Nephron progenitor cell (in vitro differentiated cells): ENCODE results near the gene HNRNPC.
"Not testable (repeated sequence)": the region's sequence is repeated elsewhere in the genome, so short reads cannot be mapped to it uniquely, and the experiment has no call there.

Source experiments
- DNase-seq: peaks from one replicate; pipeline ENCODE4 v3.0.0; 2021
- H3K27ac Mint-ChIP-seq: 2 replicates; pipeline ENCODE4 v1.8.0; 2021; ENCODE audit warnings: mild to moderate bottlenecking, moderate library complexity, mixed read lengths
- H3K27me3 Mint-ChIP-seq: 2 replicates; pipeline ENCODE4 v1.8.0; 2021; ENCODE audit warnings: mild to moderate bottlenecking, low read depth, mixed read lengths; ENCODE audit not compliant: poor library complexity
- H3K36me3 Mint-ChIP-seq: 2 replicates; pipeline ENCODE4 v1.8.0; 2021; ENCODE audit warnings: low read depth, mixed read lengths
- H3K4me1 Mint-ChIP-seq: 2 replicates; pipeline ENCODE4 v1.8.0; 2021; ENCODE audit warnings: mixed read lengths
- H3K4me3 Mint-ChIP-seq: 2 replicates; pipeline ENCODE4 v1.8.0; 2021; ENCODE audit warnings: mild to moderate bottlenecking, moderate library complexity, mixed read lengths
- H3K9me3 Mint-ChIP-seq: 2 replicates; pipeline ENCODE4 v1.8.0; 2021; ENCODE audit warnings: mild to moderate bottlenecking, moderate library complexity, mixed read lengths
- CTCF ChIP-seq: fragments of 200-600 bp; sonication (generic); IDR thresholded peaks from 2 replicates; pipeline ENCODE4 v1.5.0; 2021; ENCODE audit warnings: antibody characterized with exemption

Gene HNRNPC

DNA sequence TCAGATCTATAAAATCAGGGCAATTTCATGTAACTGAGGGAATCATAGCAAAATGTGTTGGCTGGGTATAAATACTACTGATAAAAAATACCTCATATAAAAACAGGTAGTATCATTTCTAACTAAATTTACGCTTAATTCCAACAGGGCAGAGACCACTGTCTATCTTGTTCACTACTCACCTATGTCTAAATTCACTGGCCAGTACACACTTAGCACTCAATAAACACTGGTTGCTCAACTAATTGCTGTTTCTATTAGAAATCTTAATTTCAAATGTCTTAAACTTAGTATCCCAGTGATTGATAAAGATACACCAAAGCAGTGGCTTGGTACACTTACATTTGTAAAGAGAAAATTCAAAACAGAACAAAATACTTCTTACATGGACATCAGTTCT lies 55.6 kb downstream of the HNRNPC start:
- TF ChIP-seq CTCF: no peak
- peaks cover 37% of the 10 kb centered on the region for H3K4me1 Mint-ChIP-seq
- peak overlapping the region; percentile 20 for H3K27ac Mint-ChIP-seq
- no peaks in the 10 kb centered on the region for H3K27me3 Mint-ChIP-seq
- H3K36me3 Mint-ChIP-seq: peaks cover 90% of the 10 kb centered on the region
- H3K4me3 Mint-ChIP-seq: no peak overlapping the region
- no peak for DNase-seq
- no peaks in the 10 kb centered on the region for H3K9me3 Mint-ChIP-seq

DNA sequence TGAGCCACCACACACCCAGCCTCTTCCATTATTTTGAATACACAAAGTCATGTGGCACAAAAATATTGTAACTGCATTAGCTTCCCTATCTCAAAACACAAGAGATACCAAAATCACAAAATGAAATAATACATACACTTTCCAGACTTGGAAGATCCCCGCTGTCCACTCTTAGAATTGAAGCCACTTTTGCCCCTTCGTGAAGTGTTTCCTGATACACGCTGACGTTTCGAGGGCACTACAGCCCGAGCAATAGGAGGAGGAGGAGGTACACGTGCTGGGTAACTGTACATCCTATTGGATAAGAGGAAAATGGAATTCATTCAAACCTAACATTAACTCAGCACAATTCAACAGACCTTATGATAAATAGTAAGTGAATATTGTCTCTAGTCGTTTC lies 56.4 kb downstream of the HNRNPC start:
- not testable (repeated sequence) for H3K4me3 Mint-ChIP-seq
- H3K36me3 Mint-ChIP-seq: peaks cover 90% of the 10 kb centered on the region

GRCh38 chr14:21211509-21211908 lies 57.7 kb downstream of the HNRNPC start:
- H3K4me3 Mint-ChIP-seq: no peak overlapping the region
- H3K4me1 Mint-ChIP-seq: peaks cover 37% of the 10 kb centered on the region
- H3K36me3 Mint-ChIP-seq: peaks cover 93% of the 10 kb centered on the region
- DNase-seq: no peak
- H3K27me3 Mint-ChIP-seq: no peaks in the 10 kb centered on the region
- peak overlapping the region; percentile 89 for H3K27ac Mint-ChIP-seq
- no peak for TF ChIP-seq CTCF
- no peaks in the 10 kb centered on the region for H3K9me3 Mint-ChIP-seq

More for the DNA sequence above, 56.4 kb downstream of the HNRNPC start:
- DNase-seq, H3K27me3 Mint-ChIP-seq, H3K9me3 Mint-ChIP-seq: not testable (repeated sequence)
- peaks cover 37% of the 10 kb centered on the region for H3K4me1 Mint-ChIP-seq
- H3K27ac Mint-ChIP-seq: peak overlapping the region; percentile 73

DNA sequence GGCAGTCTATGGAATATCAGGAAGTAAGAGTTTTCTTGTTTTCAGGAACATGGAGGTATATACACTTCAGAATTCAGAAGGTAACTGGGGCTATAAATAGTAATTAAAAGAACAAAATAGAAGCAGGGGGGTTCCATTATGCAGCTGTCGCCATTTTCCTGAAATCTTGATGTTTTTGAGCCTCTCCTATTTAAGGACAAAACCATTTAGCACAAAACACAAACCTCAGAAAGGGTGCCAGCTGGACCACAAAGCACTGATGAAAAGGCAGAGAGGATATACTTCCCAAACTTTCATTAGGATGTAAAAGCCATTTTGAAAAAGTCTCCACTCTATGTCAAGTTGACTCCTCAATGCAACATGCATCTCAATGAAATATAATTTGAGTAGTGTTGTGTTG lies 59.2 kb downstream of the HNRNPC start:
- Mint-ChIP-seq H3K27ac (no peak overlapping the region), H3K36me3 (peaks cover 92% of the 10 kb centered on the region), H3K27me3 (no peaks in the 10 kb centered on the region), H3K9me3 (no peaks in the 10 kb centered on the region), H3K4me3 (no peak overlapping the region), H3K4me1 (peaks cover 32% of the 10 kb centered on the region)
- no peak for TF ChIP-seq CTCF
- no peak for DNase-seq

DNA sequence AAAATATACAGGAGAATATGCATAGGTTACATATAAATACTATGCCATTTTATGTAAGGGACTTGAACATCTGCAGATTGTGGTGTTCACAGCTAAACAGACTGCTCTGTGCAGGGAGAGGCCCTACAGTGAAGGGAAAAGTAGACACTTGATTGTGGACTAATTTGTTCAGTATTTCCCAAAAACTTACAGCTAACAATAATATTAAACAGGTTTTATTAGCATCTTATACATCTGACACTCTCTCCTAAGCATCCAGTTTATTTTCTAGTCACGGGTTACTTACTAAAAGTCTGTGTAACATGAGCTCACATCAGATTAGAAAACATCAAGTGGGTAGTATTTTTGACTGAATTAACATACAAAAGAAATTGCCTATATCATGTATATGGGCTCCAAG lies 60.1 kb downstream of the HNRNPC start:
- peaks cover 92% of the 10 kb centered on the region for H3K36me3 Mint-ChIP-seq

GRCh38 chr14:21208554-21208953 lies 60.7 kb downstream of the HNRNPC start:
- DNase-seq: no peak
- peaks cover 92% of the 10 kb centered on the region for H3K36me3 Mint-ChIP-seq
- H3K9me3 Mint-ChIP-seq: no peaks in the 10 kb centered on the region
- TF ChIP-seq CTCF: no peak
- H3K27ac Mint-ChIP-seq: no peak overlapping the region
- H3K27me3 Mint-ChIP-seq: peaks cover 2% of the 10 kb centered on the region
- H3K4me3 Mint-ChIP-seq: no peak overlapping the region
- peaks cover 31% of the 10 kb centered on the region for H3K4me1 Mint-ChIP-seq

More for the DNA sequence above, 60.1 kb downstream of the HNRNPC start:
- Mint-ChIP-seq H3K4me1 (peaks cover 31% of the 10 kb centered on the region), H3K4me3 (no peak overlapping the region), H3K27ac (peak overlapping the region; percentile 14), H3K27me3 (no peaks in the 10 kb centered on the region), H3K9me3 (no peaks in the 10 kb centered on the region)
- TF ChIP-seq CTCF: no peak
- DNase-seq: no peak
